Keratinocyte (primary cell): ENCODE data around the gene CEPT1.

Experiments used
- EZH2 ChIP-seq: IDR thresholded peaks from one replicate; pipeline ENCODE4 v1.6.1; 2012; ENCODE audit warnings: inconsistent platforms, mild to moderate bottlenecking, low read length, moderate library complexity
- TF ChIP-seq, protein P1 (sequence below), 3 experiments: IDR thresholded peaks in 1 of 3; conservative IDR thresholded peaks in 1 of 3; optimal IDR thresholded peaks in 1 of 3; 2 replicates in 2 of 3; 3 replicates in 1 of 3; pipeline versions ENCODE3 to v1.5.1; 2011; ENCODE audit warnings: low read length in 3 of 3, mild to moderate bottlenecking in 3 of 3, moderate library complexity in 2 of 3, control low read depth in 1 of 3, inconsistent platforms in 1 of 3; ENCODE audit not compliant: insufficient read depth in 2 of 3; ENCODE audit errors: extremely low read depth in 1 of 3

DNA sequence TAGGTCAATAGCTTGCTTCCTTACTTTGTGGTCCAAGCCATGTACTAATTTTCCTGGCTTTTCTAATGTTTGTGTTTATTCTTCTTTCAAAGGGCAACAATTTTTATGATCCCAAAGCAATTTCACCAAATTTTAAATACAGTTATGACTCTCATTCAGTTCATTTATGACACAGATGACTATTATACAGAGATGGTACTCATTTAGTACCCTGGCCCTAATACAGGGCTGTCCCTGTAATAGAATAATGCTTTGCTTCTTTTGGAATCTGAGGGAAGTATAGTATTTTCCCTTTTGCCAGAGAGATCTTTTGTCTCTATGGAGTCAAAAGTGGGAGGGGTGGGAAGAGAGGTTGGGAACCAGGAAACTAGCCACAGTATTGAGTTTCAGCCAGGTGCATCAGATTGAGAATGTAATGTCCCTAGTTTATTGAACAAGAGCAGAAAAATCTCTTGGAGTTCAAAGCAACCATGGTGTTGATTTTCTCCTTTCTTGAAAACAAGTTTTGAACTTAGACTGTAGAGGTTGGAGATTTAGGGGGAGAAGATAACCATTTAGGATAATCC, 40.0 kb downstream of the CEPT1 start:
- TF ChIP-seq, protein P1, sequence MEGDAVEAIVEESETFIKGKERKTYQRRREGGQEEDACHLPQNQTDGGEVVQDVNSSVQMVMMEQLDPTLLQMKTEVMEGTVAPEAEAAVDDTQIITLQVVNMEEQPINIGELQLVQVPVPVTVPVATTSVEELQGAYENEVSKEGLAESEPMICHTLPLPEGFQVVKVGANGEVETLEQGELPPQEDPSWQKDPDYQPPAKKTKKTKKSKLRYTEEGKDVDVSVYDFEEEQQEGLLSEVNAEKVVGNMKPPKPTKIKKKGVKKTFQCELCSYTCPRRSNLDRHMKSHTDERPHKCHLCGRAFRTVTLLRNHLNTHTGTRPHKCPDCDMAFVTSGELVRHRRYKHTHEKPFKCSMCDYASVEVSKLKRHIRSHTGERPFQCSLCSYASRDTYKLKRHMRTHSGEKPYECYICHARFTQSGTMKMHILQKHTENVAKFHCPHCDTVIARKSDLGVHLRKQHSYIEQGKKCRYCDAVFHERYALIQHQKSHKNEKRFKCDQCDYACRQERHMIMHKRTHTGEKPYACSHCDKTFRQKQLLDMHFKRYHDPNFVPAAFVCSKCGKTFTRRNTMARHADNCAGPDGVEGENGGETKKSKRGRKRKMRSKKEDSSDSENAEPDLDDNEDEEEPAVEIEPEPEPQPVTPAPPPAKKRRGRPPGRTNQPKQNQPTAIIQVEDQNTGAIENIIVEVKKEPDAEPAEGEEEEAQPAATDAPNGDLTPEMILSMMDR (optimal IDR thresholded peaks at IDR 0.05 in 1 of 3, IDR thresholded peaks at IDR 0.05 in 1 of 3, conservative IDR thresholded peaks at IDR 0.05 in 1 of 3; ENCODE audit: extremely low read depth in 1 of 3, insufficient read depth in 2 of 3, low read length in 3 of 3): no peak
- TF ChIP-seq EZH2: no peak
